Adrenal gland (tissue), 12 donors: Measurements from ENCODE around the gene UCN. TPM values are rescaled to one million over a fixed set of nuclear protein-coding genes. Genes with fewer than 3 reads are reported as not detected.

Experiments
- DNase-seq, 7 donors: peaks; one replicate each; pipeline ENCODE4 v3.0.0-alpha.2; 2019 to 2020
- H3K27ac ChIP-seq, 5 donors: fragments of 200-600 bp; sonication (generic) in 4 of 5; 1 replicate in 3 of 5; 2 replicates in 2 of 5; pipeline versions ENCODE4 v1.5.1 to v1.8.0; 2016 to 2020; ENCODE audit warnings: mild to moderate bottlenecking in 1 of 5
- H3K27me3 ChIP-seq: fragments of 200-600 bp; 2 replicates; pipeline ENCODE4 v1.8.0; 2021
- H3K36me3 ChIP-seq, 2 donors: fragments of 200-600 bp; replicated peaks in 1 of 2; 1 replicate in 1 of 2; 2 replicates in 1 of 2; pipeline versions ENCODE4 v1.5.1 to v1.8.0; 2018 to 2022
- H3K4me1 ChIP-seq, 2 donors: fragments of 200-600 bp; replicated peaks in 1 of 2; 1 replicate in 1 of 2; 2 replicates in 1 of 2; pipeline versions ENCODE4 v1.5.1 to v1.8.0; 2018 to 2021
- H3K4me3 ChIP-seq, 4 donors: fragments of 200-600 bp; sonication (generic) in 3 of 4; one replicate each; pipeline ENCODE4 v1.5.1; 2016 to 2018
- H3K9me3 ChIP-seq, 3 donors: fragments of 200-600 bp; sonication (generic) in 1 of 3; replicated peaks in 1 of 3; 1 replicate in 2 of 3; 2 replicates in 1 of 3; pipeline versions ENCODE4 v1.5.1 to v1.8.0; 2016 to 2021
- CTCF ChIP-seq, 6 experiments: fragments of 450-650 bp in 4 of 6; fragments of 200-600 bp in 2 of 6; sonication (generic) in 1 of 6; IDR thresholded peaks; 1 replicate in 5 of 6; 2 replicates in 1 of 6; pipeline versions ENCODE4 v1.5.1 to v1.8.0; 2016 to 2021; ENCODE audit warnings: antibody characterized with exemption in 6 of 6, mild to moderate bottlenecking in 2 of 6, moderate library complexity in 1 of 6
- POLR2A ChIP-seq, 2 donors: fragments of 450-650 bp; IDR thresholded peaks; one replicate each; pipeline ENCODE4 v1.6.1; 2017; ENCODE audit warnings: antibody characterized with exemption in 2 of 2, mild to moderate bottlenecking in 2 of 2, moderate library complexity in 1 of 2
- WGBS, 4 donors: extraction: QIAGEN DNeasy Blood & Tissue Kit in 2 of 4; methylation state at CpG; one replicate each; pipeline versions ENCODE4 v1.1.5 to v1.1.7; 2013 to 2017; 5-methylcytosine and 5-hydroxymethylcytosine counted together
- intact Hi-C, 2 donors: fragments of 100-400 bp; cut with DNase I; formaldehyde crosslinking; loops; one replicate each; pipeline versions ENCODE4 v1.14.1 to v1.15.0; 2022 to 2023
- polyA plus RNA-seq, 3 donors: library from polyadenylated mRNA; stranded (reverse); fragments of 200-250 nt in 2 of 3; fragments of 350-450 nt in 1 of 3; fragmentation: Illumina TruSeq in 1 of 3; extraction: RNeasy Lipid Tissue Mini Kit (QIAGEN cat#74804) in 1 of 3; gene quantifications; one replicate each; pipeline ENCODE4 v1.2.3, GENCODE V29; 2013 to 2014
- total RNA-seq, 9 donors: library from RNA; depleted of rRNA in 4 of 9; stranded (reverse); fragments of >200 nt in 4 of 9; fragments of 120-200 nt in 1 of 9; fragmentation: NEBNext Ultra II Directional in 1 of 9; extraction: Animal tissue kit (Norgen Biotek cat#: 25700) in 1 of 9; gene quantifications; one replicate each; pipeline versions ENCODE4 v1.1.0 to v1.2.4, GENCODE V29; 2013 to 2023
- donor health status: healthy with polysubstance abuse.
- donor health status: Bipolar disorder and iron deficiency.
- donor health status: DM: yes; HTN: yes; CAD: no.
- donor health status: DM: no; HTN: no; CAD: no.
- donor health status: DM: no; HTN: no; CAD: no.
- donor health status: DM: yes; HTN: yes; CAD: no.

UCN gene
- total and polyA plus RNA-seq, 12 donors = 0.42 to 14.9 (median 4.0) TPM

GRCh38 chr2:27264753-27265535, 43.3 kb downstream of the UCN start:
- intact Hi-C loops = no loop called here

GRCh38 chr2:27264253-27264752, 43.9 kb downstream of the UCN start:
- intact Hi-C loops = no loop called here
- Histone ChIP-seq H3K4me1 (peaks cover 23 to 37% of the 10 kb centered on the region in 2 donors), H3K27me3 (peaks cover 7% of the 10 kb centered on the region), H3K9me3 (no peaks in the 10 kb centered on the region), H3K4me3 (peak overlapping the region in 2 of 4 donors; percentile 16 to 67), H3K36me3 (no peaks in the 10 kb centered on the region), H3K27ac (no peak overlapping the region)
- 0 to 1% (median 1%) methylated on average over 17 to 38 of the region's 38 CpGs for WGBS, 4 donors
- TF ChIP-seq POLR2A (IDR thresholded peaks at IDR 0.05) (no peak), CTCF (IDR thresholded peaks at IDR 0.05) (no peak)
- DNase-seq = no peak

More at GRCh38 chr2:27264753-27265535, 43.3 kb downstream of the UCN start:
- Histone ChIP-seq H3K9me3 (no peaks in the 10 kb centered on the region), H3K4me3 (peak overlapping the region in 2 of 4 donors; percentile 16 to 67), H3K36me3 (no peaks in the 10 kb centered on the region), H3K27ac (no peak overlapping the region), H3K4me1 (peaks cover 23 to 37% of the 10 kb centered on the region in 2 donors), H3K27me3 (peaks cover 7% of the 10 kb centered on the region)
- peak; percentile 43 to 65 (median 61) for DNase-seq
- WGBS, 4 donors = 1 to 19% (median 5%) methylated on average over 9 to 56 of the region's 56 CpGs
- TF ChIP-seq POLR2A (IDR thresholded peaks at IDR 0.05) (no peak), CTCF (IDR thresholded peaks at IDR 0.05) (peak in 3 of 6 experiments; percentile 38 to 57 (median 41))

- peaks cover 7% of the 10 kb centered on the region for H3K27me3 ChIP-seq
- no peak overlapping the region for H3K27ac ChIP-seq
- 2 to 7% (median 2%) methylated on average over 31 to 46 of the region's 46 CpGs for WGBS, 4 donors
- H3K9me3 ChIP-seq = no peaks in the 10 kb centered on the region
- no peaks in the 10 kb centered on the region for H3K36me3 ChIP-seq
- intact Hi-C loops = no loop called here
- TF ChIP-seq CTCF (IDR thresholded peaks at IDR 0.05) = no peak
- no peak for TF ChIP-seq POLR2A (IDR thresholded peaks at IDR 0.05)
- H3K4me1 ChIP-seq = peaks cover 23 to 37% of the 10 kb centered on the region in 2 donors
- DNase-seq = no peak
- peak overlapping the region in 2 of 4 donors; percentile 20 to 67 for H3K4me3 ChIP-seq
These were observed 44.7 kb downstream of the UCN start for GRCh38 chr2:27263287-27264252.
